Measurements from ENCODE around the gene MAN1A2.

The MAN1A2 gene

DNA sequence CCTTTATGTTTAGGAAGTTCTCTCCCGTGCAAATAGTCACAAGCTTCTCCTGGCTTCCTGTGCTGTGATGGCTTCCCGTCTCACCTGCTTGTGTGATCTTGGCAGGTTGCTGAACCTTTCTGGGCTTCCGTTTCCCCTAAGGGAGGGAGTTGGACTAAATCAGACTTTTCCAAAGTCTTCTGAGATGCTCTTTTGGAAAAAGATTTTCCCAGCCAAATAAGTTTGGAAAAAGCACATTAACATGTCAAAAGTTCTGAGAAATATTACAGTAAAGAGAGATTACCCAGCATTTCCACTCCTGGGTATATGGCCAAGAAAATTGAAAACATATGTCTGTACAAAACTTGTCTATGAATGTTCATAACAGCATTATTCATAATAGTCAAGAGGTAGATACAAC, 202.6 kb downstream of the MAN1A2 start:
- in situ Hi-C loops (cut with HindIII; ENCODE audit: low sequenced_read_pairs), result loop anchor here (5.0 kb wide), 1 partner anchor 38 kb away; no protein-coding TSS in a partner anchor

- in situ Hi-C loops (cut with HindIII; ENCODE audit: low sequenced_read_pairs), result loop anchor here (5.0 kb wide), 1 partner anchor 39 kb away; no protein-coding TSS in a partner anchor
Measured at GRCh38 chr1:117570988-117571409, 203.8 kb downstream of the MAN1A2 start.

GRCh38 chr1:117571496-117571895, 204.2 kb downstream of the MAN1A2 start:
- in situ Hi-C loops (cut with HindIII; ENCODE audit: low sequenced_read_pairs), result loop anchor here (5.0 kb wide), 1 partner anchor 39 kb away; no protein-coding TSS in a partner anchor

- in situ Hi-C loops (cut with HindIII; ENCODE audit: low sequenced_read_pairs), result loop anchor here (5.0 kb wide), 1 partner anchor 40 kb away; no protein-coding TSS in a partner anchor
Measured at GRCh38 chr1:117572546-117572945, 205.3 kb downstream of the MAN1A2 start.

- in situ Hi-C loops (cut with HindIII; ENCODE audit: low sequenced_read_pairs), result loop anchor here (5.0 kb wide), 1 partner anchor 41 kb away; no protein-coding TSS in a partner anchor
Measured at GRCh38 chr1:117573386-117574023, 206.3 kb downstream of the MAN1A2 start.

- in situ Hi-C loops (cut with HindIII; ENCODE audit: low sequenced_read_pairs), result loop anchor here (5.0 kb wide), 1 partner anchor 42 kb away; no protein-coding TSS in a partner anchor
Measured at GRCh38 chr1:117574161-117574835, 207.0 kb downstream of the MAN1A2 start.

DNA sequence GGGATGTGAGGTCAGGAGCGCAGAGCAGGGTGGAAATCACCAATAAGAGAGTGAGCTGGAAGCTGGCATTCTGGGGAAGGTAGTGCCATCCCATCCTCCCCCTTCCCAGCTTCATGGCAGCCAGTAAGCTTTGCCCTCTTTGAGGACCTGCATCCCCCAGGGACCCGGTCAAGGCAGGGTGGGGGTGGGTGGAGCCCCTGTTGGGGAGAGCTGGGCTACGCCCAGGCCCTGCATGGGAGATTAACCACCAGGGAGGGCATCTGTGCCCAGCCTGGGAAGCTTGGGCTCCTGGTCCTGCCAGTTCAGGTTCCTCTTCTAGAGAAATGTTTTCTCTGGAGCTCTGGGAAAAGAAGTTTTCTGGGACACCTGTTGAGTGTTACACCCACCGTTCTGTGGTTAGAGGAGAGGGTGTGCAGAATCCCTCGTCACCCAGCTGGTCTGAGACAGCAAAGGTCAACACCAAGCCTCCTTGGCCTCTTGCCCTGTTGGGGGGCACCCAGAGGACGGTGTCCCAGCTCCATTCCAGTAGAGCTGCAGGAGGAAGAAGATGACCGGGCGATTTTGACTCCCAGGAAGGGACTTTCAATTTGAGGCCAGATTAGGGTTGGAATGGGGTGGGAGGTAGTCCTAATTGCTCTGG, 208.5 kb downstream of the MAN1A2 start:
- in situ Hi-C loops (cut with HindIII; ENCODE audit: low sequenced_read_pairs), result no loop called here

GRCh38 chr1:117576236-117576635, 209.0 kb downstream of the MAN1A2 start:
- in situ Hi-C loops (cut with HindIII; ENCODE audit: low sequenced_read_pairs), result no loop called here

DNA sequence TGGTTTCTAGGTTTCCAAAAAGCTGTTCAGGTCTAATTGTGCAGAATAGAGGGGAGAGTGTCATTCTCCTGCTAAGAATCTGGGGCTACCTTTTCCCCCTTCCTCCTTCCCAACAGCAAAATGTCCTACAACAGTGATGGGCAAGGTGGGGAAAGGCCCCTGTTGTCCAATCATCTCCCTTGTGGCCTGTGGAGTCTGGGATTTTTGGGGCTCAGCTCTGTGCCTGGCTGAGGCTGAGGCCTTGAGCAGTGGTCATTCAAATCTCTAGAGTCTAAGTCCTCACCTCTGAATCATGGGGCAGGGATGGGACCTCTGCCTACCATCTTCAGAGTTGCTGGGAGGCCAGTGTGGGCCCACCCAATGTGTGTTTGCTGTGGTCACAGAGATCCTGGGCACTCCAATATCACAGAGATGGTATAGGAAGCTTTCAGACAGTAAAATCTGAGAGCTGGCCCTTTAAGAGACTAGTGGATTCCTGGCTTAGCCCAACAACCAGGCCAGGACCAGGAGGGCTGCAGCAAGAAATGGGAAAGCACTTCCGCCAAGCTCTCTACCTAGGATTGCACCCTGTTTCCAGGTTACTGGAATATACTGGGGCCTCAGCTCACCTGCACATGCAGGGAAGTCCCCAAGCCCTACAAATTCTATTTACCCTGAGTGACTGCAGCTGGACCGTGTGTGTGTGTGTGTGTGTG, 210.1 kb downstream of the MAN1A2 start:
- in situ Hi-C loops (cut with HindIII; ENCODE audit: low sequenced_read_pairs), result no loop called here

- in situ Hi-C loops (cut with HindIII; ENCODE audit: low sequenced_read_pairs), result no loop called here
Measured at GRCh38 chr1:117578466-117578865, 211.2 kb downstream of the MAN1A2 start.
